Activated T-cell treated with anti-CD3 and anti-CD28 coated beads, Interleukin-2, amount 50 U/mL, for 1 hour (primary cell): Measurements from ENCODE around the gene FOXP1.

Experiments used
- DNase-seq: peaks from one replicate; pipeline ENCODE4 v3.0.0-alpha.2; 2020

The FOXP1 gene

DNA sequence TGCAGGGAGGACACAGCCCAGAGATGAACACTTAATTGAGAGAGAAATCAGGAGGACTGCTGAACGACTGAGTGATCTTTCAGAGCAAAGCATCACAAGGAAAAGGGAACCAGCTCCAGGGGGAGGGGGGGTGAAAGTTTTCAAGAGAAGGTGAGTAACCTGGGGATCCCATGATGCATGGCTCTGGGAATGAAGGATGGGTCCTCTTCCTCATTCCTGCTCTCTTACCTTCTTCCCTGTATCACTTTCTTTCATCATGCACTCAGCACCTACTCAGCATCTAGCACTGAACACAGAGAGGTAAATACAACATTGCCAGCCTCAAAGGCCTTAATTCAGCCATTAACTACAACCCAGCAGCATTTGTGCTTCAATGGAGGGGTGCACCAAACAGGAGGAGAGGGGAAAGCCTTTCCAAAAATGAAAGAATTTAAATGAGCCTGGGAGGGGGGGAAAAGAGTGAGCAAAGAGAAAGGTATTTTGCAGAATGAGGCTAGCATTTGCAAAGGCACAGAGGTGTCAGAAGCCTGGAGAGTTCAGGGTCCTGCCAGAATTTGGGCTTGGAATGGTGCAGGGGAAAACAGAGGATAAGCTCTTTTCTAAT is 427.4 kb downstream of the FOXP1 start:
- DNase-seq, result no peak

DNA sequence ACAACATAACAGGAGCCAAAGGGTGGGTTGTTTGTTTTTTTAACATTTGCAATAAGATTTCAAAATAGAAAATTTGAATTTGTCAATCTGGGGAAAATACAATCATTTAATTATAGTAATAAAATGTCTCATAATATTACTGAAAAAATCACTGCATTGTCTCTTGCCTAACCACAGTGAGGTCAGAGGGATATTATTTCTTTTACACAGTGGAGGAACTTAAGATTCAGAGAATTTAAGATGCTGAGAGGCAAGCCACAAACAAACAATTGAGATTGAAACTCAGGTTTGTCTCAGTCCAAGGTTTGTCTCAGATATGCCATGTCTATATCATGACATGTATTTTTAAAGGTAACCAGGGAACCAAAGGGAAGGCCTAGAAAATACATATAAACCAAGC is 428.7 kb downstream of the FOXP1 start:
- DNase-seq, result no peak

DNA sequence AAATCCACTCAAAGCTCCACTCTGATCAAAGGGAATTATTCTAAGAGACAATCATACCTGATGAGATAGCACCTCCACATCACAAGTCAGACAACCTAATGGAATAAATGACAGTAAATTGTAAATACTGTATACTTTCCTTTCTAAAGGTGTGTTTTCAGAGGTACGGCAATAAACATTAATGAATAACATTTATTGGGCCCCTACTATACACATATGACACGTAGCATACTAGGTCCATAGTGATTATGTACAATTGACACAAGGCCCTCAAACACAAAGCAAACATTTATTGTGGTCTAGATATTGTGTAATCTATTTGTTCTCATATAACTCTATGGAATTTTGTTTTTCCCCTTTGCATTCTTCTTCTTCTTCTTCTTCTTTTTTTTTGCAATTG is 429.8 kb downstream of the FOXP1 start:
- DNase-seq, result no peak

DNA sequence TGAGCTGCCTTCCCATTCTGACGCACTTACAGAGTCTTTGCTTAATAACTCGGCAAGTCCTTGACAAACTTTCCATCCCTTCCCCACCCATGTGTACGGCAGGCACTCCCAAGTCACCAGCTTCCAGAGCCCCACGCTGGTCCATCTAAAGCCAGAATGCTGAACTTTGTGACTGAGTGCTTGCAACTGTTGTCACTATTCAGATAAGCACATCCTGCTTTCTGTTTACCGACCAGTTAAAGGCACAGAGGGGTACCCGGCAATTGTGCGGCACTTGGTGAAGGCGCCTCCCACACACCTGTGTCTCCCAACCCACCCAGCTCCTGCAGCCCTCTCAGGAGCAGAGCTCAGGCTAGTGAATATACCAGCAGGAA is 430.6 kb downstream of the FOXP1 start:
- DNase-seq, result no peak

DNA sequence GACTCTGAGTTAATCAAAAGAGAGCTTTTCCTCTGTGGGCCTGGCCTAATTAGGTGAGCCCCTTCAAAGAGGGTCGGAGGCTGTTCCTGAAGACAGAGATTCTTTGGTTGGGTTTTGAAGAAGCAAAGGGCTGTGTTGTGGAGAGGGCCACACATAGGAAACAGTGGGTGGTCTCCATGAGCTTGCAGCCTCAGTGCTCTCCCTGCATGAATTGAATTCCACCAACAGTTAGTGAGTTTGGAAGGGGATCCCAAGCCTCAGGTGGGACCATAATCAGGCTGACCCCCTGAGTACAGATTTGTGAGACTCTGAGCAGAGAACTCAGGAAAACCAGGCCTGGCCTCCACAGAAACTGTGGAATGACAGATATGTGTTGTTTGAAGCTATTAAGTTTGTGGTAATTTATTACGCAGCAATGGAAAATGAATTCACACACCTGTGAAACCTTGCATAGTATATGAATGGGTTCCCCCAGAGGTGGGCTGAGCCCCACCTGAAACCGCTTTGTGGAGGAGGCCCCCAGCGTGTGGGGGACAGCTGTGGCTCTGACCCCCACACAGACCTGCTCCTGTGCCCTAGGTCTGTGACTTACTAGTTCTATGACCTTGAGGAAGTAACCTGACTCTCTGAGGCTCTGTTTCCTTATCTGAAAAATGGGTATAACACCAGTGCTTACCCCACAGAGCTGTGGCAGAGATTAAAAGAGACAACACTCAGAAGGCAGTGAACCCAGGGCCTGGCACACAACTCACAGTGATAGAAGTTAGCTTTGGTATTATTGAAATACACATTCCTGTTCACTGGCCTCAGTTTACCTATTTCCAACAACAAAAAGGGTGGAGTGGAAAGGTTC is 431.3 kb downstream of the FOXP1 start:
- no peak for DNase-seq

DNA sequence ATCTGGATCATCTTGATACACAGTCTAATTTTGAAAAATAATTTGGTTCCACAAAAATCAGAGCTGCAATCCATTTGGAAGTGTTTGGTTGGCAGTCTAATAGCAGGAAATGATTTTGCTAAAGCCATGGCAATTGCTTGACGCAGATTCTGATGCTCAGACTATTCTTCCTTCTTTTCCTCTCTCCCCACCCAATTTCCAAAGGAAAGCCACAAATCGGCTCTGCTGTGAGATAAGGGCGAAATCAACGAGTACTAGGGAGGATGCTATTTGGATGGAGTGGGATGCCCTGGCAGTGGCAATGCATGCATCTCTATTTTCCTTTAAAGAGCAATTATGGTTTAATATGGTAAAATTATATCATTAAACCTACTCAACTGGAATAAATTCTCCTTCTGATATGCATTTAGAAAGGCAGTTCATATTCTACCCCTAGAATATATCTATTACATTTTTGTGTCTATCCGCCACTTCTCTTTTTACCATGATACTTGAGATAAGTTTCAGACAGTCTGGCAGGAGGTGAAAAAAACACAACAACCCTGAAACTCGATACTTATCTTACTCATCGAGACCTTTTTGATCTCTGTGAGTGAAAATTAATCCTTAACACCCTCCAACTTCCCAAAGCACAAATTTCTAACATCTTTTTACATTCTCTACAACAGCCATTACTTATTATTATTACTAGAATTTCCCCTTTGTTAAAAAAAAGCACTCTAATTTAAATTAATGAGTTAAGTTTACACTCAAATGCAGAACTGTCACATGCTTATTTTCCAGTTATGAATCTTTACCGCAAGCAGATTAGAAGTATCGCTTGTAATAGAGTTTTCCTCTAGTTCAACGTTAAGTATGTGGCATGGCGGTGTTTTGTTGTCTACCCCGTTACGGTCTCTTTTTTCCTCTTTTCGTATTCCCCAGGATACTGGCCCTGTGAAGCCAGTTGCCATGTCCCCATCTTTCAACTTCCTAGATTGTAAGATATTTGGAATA is 433.3 kb downstream of the FOXP1 start:
- DNase-seq, result no peak

DNA sequence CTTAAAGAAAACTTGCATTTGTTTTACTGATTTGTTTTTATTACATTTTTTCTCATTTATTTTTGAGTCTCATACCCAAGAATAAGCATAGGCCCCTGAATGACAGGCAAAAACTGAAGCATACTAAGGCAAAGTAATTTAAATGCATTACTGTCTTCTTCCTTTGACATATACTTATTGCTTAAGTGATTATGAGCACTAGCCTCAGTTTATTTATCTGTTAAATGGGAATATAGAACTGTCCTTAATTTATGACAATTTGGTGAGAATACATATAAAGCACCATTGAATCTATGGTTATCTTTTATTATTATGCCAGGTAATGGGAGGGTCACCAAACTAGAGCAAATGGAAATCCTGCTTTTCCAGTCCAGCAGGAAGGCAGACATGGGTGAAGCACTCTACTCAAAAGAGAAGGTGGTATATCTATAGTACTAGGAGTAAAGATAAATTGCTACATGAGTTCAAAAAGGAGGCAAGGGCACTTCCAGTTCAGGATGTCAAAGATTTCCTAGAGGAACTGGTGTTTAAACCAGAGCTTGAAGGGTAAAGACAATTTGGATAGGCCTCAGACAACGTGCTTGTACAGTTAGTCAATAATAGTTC is 435.0 kb downstream of the FOXP1 start:
- DNase-seq, result no peak

DNA sequence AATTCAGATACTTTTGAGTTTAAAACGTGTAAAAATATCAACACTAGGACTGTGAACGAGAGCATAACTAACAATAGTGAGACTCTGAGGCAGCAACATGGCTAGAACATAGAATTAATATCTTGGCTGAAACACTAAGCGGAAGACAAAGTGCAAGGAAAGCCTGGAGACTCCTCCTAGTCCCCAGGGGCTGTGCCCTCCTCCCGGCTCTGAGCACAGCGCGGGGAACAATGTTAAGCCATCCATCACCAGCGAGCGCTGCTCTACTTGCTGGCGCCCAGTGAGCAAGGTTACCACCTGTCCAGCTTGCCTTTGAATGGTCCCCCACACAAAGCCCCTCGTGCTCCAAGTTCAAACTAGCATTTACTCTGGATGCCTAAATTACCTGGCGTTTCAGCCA is 436.9 kb downstream of the FOXP1 start:
- no peak for DNase-seq

DNA sequence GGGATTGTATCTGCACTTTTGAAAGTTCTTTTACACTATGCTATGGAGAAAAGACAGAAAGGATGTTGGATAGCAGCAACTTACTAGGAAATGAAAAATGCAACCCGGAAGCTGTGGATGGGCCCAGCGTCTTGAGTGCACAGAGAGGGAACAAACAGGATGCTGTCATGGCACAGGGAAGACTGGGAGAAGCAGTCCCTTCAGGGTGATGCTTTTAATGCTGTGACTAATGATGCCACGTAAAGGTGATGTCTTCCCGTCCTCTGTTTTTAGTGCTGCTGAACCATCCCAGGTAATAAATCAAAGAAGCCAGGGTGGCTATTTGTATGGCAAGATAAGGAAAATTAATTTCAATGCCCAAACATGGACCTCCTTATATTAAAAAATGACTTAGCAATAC is 437.6 kb downstream of the FOXP1 start:
- no peak for DNase-seq

DNA sequence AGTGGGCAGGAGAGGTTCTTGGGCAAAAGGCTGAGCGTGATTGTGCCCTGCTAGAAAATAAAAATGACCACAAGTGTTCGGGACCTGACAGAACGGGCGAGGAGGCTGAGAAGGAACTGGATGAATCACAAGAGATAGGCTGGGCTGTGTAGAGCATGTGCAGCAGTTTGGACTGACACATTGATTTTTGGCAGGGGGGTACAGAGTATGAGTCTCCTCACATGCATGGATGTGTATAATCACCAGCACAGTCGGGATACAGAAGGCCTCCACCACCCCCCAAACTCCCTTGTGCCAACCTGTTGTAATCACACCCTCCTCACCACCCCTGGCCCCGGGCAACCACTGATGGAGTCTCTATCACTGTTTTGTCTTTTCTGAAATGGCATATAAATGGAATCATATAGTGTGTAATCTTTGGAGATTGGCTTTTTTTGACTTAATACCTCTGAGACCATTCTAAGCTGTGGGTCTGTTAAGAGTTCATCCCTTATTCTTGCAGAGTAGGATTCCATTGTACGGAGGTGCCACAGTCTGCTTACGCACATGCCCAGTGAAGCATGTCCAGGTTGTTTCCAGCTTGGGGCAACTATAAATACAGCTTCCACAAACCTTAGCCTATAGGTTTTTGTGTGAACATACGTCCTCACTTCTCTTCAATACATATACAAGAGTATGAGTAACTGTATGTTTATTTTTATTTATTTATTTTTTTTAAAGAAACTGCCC is 438.8 kb downstream of the FOXP1 start:
- no peak for DNase-seq

DNA sequence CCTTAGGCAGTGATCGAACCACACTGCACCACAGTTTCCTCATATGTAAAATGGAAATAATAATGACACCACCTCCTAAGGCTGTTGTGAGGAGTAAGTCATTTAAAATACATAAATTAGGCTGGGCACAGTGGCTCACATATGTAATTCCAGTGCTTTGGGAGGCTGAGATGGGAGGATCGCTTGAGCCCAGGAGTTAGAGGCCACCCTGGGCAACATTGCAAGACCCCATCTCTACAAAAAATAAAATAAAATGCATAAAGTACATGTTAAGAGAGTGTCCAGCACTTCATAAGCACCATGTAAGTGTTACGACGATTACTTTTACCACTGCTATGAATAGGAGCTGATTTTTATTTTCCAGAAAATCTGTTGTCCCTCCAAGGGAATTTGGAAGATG is 440.0 kb downstream of the FOXP1 start:
- DNase-seq, result no peak

DNA sequence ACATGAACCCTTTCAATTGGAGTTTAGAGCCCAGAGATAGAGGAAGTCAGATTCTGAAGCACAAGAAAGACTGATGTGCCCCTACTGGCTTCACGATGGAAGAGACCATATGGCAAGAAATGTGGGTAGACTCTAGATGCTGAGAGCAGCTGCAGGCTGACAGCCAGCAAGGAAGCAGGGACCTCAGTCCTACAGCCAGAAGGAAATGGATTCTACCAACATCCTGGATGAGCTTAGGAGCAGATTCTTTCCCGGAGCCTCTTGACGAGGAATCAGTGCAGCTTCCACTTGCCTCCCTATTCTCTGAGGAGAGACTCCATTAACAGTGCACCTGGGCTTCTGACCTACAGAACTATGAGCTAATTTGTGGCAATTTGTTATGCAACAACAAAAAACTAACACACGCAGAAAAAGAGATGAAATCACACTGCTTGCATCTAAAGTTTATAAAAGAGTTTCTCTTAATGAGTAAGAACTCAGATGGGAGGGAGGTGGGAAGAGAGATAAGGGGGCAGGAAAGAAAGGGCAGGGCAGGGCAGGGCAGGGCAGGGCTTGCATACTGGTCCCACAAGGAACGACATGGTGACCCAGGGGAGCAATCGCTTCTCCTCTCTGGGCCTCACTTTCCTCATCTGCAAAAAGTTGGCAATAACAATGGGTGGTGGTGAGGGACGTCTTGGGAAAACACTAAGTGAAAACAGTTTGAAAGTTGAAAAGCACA is 440.9 kb downstream of the FOXP1 start:
- no peak for DNase-seq

DNA sequence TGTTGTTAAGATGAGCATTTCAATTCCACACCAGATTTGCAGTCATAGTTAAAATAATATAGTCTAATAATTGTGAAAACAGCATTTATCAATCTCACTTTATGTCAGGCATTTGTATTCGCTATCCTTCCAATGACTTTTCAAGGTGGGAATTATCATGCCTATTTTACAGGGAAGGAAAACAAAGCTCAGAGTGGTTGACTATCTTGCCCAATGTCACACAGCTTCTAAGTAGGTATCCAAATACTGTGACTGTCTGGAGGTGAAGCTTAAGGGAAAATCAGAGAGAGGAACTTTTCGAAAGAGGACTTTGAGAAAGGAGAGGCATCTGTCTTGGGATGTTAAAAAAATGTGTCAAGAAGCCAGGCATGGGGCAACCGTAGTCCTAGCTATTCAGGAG is 443.1 kb downstream of the FOXP1 start:
- DNase-seq, result no peak

DNA sequence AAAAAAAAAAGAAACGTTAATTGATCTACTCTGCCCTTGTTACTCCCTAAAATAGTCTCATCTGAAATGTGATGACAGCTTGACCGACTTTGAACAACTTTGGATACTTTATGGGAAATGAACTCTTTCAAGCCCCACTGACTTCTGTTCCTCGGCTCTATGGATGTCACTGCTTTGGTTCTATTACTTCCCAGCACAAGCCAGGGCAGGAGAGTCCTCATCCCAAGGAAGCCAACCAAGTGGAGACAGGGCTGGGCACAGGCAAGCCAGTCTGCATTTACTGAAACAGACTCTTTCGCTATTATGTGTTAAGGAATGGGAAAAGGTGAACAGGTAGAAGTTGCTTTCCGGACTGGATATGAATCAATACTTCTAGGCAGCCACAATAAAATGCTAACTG is 444.0 kb downstream of the FOXP1 start:
- no peak for DNase-seq

DNA sequence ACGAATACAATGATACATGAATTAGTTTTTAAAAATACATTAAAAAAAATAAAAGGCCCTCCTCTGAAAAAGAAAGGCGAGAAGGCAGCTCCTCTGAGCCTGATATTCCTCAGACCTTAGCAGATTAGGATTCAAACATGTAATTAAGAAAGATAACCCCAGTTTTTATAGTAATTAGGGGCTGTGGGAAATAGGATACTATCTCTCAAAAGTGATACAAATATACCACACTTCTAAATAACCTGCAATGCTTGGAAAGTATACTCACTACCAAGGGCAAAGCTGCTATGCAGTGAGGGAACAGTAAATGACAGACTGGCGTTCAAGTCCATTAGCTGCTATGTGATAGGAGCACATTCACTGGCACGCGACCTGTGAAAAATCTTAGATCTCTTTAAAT is 445.1 kb downstream of the FOXP1 start:
- no peak for DNase-seq

DNA sequence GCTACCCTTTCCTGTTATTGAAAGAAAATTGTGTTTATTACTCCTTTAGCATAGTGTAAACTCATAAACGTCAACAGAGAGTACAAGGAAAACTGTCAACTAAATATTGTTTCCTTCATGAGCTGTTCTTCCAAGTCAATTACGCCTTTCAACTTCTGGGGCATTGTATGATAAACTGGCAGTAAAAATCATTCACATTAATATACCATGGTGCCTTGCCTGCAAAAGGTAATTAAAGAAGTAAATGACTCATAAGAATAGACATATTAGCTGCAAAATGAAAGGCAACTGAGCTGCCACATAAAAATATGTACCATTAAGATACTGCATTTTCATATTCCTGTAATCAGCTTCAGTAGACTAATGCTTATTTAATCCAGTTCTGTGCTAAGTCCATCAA is 447.3 kb downstream of the FOXP1 start:
- DNase-seq, result no peak

DNA sequence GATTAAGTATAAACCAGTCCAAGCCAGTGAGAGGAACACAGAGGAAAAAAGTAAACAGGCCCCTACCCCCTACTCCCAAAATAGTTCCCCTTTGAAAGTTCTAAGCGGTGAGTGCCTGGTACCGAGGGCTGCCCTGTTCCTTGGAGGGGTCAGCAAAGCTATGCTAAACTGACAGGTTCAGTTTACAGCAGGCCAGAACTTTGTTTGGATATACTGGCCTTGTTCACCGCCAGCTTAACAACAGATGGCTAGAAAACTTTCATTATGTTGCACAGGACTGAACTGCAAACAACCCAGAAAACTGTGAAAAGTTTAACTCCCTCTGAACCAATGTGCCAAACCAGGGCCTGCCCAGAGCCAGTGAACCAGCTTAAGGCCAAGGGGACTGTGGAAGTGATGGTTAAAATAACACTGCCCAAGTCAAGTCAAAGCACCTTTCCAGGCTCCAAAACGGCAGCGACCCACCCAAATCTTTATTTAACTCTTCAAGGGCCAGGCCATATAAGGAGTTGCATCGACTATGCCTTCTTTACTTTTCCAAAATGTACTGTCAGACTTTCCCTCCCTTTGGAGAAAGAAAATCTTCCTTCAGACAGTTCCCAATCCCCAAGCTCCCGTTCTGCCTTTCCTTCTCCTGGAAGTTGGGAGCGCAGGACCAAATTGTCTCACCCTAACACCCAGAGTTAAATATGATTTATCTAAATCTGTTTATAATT is 448.0 kb downstream of the FOXP1 start:
- DNase-seq, result no peak

DNA sequence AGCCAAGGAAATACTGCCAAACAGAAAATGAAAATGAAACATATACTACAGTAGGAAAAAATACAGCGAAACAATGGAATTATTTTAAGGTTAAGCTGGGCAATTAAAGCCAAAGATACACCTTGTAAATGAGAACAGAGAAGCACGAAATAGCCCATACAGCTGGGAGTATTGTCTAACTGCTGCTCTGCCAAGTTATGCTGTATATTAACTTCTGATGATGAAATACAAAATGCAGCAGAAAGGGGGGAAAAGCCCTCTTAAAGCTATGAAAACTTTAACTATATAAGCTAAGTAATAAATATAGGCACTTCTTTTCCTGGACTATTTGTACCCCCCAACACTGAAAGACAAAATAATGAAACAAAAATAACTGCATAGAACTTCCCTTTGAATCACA is 449.0 kb downstream of the FOXP1 start:
- no peak for DNase-seq

DNA sequence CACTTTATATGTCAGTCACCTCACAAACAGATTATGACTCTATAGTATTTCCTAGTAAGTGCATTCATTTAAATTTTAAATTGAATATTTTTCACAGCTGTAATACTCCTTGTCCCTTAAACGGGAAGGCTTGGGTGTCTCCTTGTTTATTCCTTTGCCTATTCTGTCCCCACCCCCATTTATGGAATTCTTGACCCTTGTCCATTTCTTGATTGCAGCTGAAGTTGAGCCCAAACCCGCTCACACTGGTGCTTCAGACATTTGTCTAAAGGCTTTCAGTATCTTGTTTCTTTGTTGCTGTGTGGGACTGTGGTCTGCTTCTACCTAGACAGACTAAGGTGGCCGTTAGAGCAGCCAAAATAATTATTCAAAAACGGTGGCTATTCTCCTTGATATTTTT is 449.7 kb downstream of the FOXP1 start:
- no peak for DNase-seq

DNA sequence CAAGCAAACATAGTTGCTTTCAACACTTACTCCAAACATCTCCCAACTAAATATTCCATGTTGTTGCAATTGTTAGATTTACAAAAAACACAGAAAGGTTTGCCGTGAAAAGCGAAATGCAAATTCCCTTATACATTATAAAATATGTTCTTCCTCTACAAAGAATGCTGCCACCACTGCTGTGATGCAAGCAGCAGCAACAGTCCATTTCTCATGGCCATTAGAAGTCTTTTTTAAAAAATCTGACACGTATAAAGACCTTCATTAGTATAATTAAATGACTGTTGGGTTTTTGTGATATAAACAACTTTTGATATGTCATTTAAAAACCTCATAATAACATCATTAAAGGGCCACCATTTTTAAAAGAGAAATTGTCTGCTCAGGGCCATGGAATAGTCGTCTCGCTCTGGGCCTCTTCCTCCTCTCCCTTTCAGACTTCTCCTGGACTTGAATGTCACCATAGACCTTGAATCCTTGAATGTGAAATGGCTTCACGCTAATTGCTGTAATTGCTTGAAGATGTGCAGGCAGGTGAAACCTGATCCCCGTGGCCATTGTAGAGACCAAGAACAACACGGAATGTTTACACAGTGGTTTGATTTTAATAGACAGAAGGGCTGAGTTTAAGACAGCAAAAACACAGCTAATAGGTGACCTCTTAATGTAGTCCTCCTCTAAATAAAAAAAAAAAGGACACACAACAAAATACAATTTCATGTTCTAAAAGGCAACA is 450.4 kb downstream of the FOXP1 start:
- DNase-seq, result no peak
